Activated T-cell treated with anti-CD3 and anti-CD28 coated beads for 4 hours (primary cell): ENCODE measurements around the gene RSL1D1.
"Not testable (repeated sequence)": the region's sequence is repeated elsewhere in the genome, so short reads cannot be mapped to it uniquely, and the experiment has no call there.

ENCODE experiments used
- DNase-seq: peaks from one replicate; pipeline ENCODE4 v3.0.0-alpha.2; 2020

RSL1D1 gene

GRCh38 chr16:11796227-11797165 is 54.8 kb downstream of the RSL1D1 start:
- DNase-seq, result no peak

- DNase-seq, result no peak
These were observed 55.5 kb downstream of the RSL1D1 start for GRCh38 chr16:11795887-11796226.

- DNase-seq, result no peak
These were observed 56.1 kb downstream of the RSL1D1 start for GRCh38 chr16:11794996-11795886.

GRCh38 chr16:11794447-11794846 is 56.9 kb downstream of the RSL1D1 start:
- no peak for DNase-seq

- DNase-seq, result no peak
These were observed 57.5 kb downstream of the RSL1D1 start for GRCh38 chr16:11793840-11794239.

GRCh38 chr16:11792410-11793241 is 58.7 kb downstream of the RSL1D1 start:
- DNase-seq, result no peak

GRCh38 chr16:11791144-11791828 is 60.1 kb downstream of the RSL1D1 start:
- DNase-seq, result no peak

GRCh38 chr16:11788914-11789313 is 62.4 kb downstream of the RSL1D1 start:
- DNase-seq, result no peak

- DNase-seq, result not testable (repeated sequence)
These were observed 66.3 kb downstream of the RSL1D1 start for GRCh38 chr16:11784980-11785599.

GRCh38 chr16:11784381-11784780 is 67.0 kb downstream of the RSL1D1 start:
- not testable (repeated sequence) for DNase-seq

GRCh38 chr16:11784038-11784369 is 67.3 kb downstream of the RSL1D1 start:
- no peak for DNase-seq
